ENCODE measurements around the gene DCK.
"Not testable (repeated sequence)": the region's sequence is repeated elsewhere in the genome, so short reads cannot be mapped to it uniquely, and the experiment has no call there.

Gene DCK

GRCh38 chr4:71004281-71004851, 10.9 kb downstream of the DCK start:
- no peak for DNase-seq

- DNase-seq: not testable (repeated sequence)
Measured at GRCh38 chr4:71005025-71005424, 11.6 kb downstream of the DCK start.

GRCh38 chr4:71006203-71006907, 12.9 kb downstream of the DCK start:
- DNase-seq: no peak

GRCh38 chr4:71008196-71008595, 14.7 kb downstream of the DCK start:
- no peak for DNase-seq

- DNase-seq: no peak
Measured at GRCh38 chr4:71009086-71009485, 15.6 kb downstream of the DCK start.

- peak; percentile 19 for DNase-seq
Measured at GRCh38 chr4:71009890-71010588, 16.6 kb downstream of the DCK start.

GRCh38 chr4:71011451-71011850, 18.0 kb downstream of the DCK start:
- no peak for DNase-seq

GRCh38 chr4:71017391-71017790, 23.9 kb downstream of the DCK start:
- not testable (repeated sequence) for DNase-seq

GRCh38 chr4:71020611-71021010, 27.2 kb downstream of the DCK start:
- DNase-seq: no peak

GRCh38 chr4:71025654-71026053, 32.2 kb downstream of the DCK start:
- no peak for DNase-seq

- DNase-seq: no peak
Measured at GRCh38 chr4:71026086-71026485, 32.6 kb downstream of the DCK start.

GRCh38 chr4:71027611-71028010, 34.2 kb downstream of the DCK start:
- DNase-seq: no peak

GRCh38 chr4:71029504-71029903, 36.1 kb downstream of the DCK start:
- no peak for DNase-seq

- not testable (repeated sequence) for DNase-seq
Measured at GRCh38 chr4:71032106-71032505, 38.7 kb downstream of the DCK start.

- no peak for DNase-seq
Measured at GRCh38 chr4:71045256-71045655, 51.8 kb downstream of the DCK start.

GRCh38 chr4:71049395-71049794, 55.9 kb downstream of the DCK start:
- no peak for DNase-seq

GRCh38 chr4:71050809-71051208, 57.4 kb downstream of the DCK start:
- no peak for DNase-seq

- DNase-seq: no peak
Measured at GRCh38 chr4:71052034-71052433, 58.6 kb downstream of the DCK start.

GRCh38 chr4:71052716-71053115, 59.3 kb downstream of the DCK start:
- DNase-seq: no peak

- not testable (repeated sequence) for DNase-seq
Measured at GRCh38 chr4:71053613-71054012, 60.2 kb downstream of the DCK start.

GRCh38 chr4:71059573-71059972, 66.1 kb downstream of the DCK start:
- not testable (repeated sequence) for DNase-seq

GRCh38 chr4:71062436-71062835, 69.0 kb downstream of the DCK start:
- no peak for DNase-seq

GRCh38 chr4:71063711-71064110, 70.3 kb downstream of the DCK start:
- DNase-seq: no peak

- DNase-seq: no peak
Measured at GRCh38 chr4:71064521-71064920, 71.1 kb downstream of the DCK start.

Measured in NCI-H774 (cell line).